IPS-11a (cell line): ENCODE data around the gene CHI3L1.

Source experiments
- H3K4me3 ChIP-seq: one replicate; pipeline ENCODE4 v1.5.1; 2013; ENCODE audit warnings: low read depth, low read length, control low read depth

The CHI3L1 gene

DNA sequence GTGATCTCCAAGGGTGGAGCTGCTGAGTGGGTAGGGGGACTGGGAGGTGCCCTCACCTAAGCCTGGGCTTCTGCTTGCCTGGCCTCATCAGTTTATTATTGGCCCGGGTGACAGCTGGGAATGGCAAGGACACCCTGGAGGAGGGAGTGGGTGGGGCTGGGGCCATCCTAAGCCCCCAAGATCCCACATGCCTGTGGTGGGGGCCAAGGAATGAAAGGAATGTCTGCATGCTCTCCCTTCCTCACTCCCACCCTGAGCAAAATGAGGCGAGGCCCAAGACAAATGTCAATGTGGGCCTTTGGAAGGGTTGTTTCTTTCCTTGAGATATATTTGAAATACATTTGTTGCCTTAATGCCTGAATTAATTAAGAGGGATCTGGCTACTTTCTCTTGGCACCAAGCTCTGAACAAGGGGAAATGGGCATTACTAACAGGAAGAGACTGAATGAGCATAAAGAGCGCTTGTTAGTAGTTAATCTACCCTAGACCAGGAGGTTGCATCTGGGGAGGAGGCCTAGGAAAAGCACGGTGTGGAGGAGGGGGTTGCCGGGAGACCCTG, 19.7 kb upstream of the CHI3L1 start:
- H3K4me3 ChIP-seq = no peak overlapping the region

GRCh38 chr1:203204756-203205155, 18.3 kb upstream of the CHI3L1 start:
- H3K4me3 ChIP-seq = no peak overlapping the region

DNA sequence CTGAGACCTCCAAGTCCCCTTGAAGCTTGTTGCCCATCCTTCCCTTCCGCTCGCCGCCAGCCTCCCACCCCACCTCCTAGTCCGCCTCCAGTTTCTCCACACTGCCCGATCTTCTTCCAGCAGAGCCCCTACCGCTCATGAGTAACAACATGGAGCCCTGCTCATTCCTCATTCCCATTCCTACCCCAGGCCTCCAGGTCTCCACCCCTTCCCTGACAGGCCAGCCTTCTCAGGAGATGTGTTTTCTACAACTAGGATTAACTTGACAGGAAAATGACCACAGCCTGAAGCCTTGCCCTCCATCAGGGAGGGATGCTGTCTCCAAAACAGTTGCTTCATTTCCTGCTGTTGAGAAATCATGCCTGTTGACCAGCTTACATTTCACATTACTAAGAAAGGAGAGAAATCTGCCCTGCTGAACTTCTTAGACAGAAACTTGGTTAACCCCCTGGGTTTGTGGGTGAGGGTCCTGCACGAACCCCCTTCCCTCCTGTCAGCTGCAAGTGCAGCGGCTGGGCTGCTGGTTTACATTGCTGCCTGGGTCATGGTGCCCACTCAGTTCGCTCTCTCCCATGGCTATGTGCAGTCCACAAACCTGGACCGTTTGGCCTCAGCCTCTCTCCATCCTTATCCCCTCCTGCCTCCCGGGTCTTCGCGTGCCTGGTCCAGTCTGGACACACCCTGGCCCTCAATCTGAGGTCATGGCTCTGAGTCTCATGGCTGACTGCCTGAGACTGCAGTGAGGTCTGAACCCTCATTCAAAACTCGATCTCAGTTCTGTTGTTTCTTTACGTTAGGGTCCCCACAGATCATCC, 16.1 kb upstream of the CHI3L1 start:
- H3K4me3 ChIP-seq = no peak overlapping the region

- no peak overlapping the region for H3K4me3 ChIP-seq
Observed at GRCh38 chr1:203201516-203202205, 15.2 kb upstream of the CHI3L1 start.

DNA sequence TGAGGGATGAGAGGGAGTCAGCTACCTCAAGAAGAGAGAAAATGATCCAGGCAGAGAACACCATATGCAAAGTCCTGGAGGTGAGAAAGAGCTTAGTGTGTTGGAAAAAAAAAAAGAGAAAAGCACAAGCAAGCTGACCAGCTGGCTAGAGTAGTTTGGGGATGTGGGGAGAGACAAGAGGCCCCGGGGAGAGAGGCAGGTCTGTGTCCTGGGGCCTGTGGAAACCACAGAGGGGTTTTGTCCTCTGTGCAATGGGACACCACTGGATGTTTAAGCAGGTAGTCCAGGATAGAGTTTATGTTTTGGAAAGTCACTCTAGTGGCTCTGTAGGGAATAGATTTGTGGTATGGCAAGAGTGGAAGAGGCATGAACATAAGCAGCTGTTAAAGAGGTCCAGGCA, 14.4 kb upstream of the CHI3L1 start:
- H3K4me3 ChIP-seq = no peak overlapping the region

- no peak overlapping the region for H3K4me3 ChIP-seq
Observed at GRCh38 chr1:203199816-203200571, 13.5 kb upstream of the CHI3L1 start.

- no peak overlapping the region for H3K4me3 ChIP-seq
Observed at GRCh38 chr1:203199481-203199815, 12.9 kb upstream of the CHI3L1 start.

DNA sequence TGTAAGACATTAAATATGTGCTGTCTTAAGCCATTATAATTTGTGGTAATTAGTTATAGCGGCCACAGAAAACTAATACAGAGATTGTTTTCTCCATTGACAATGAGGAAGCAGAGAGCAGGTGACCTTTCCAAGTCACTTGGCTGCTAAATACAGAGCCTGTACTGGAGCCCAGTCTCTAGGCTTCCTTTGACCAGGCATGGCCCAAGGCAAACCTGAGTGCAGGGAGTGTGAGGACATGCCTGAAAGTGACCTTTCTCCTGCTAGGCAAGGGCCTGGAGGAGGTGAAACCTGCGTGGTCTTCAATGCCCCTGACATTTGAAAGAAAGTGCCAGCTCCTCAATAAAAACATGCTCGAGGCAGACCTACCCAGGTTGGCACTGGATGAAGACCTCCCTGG, 12.5 kb upstream of the CHI3L1 start:
- no peak overlapping the region for H3K4me3 ChIP-seq

DNA sequence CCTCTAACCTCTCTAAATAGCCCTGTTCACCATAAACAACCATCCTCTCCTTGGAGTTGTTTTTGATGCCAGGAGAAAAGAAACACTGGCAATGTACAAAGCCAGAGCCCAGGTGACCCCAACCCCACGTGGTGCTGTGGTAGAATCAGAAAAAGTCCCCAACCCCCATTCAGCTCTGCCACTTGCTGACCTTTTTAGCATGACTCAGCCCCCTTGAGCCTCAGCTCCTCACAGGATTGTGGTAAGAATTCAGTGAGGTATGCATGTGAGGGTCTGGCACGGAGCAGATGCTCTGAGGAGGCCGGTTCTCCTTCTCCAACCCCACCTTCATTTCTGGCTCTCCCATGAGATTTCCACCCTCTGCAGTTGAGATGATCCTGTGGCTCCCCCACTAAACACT, 11.1 kb upstream of the CHI3L1 start:
- H3K4me3 ChIP-seq = no peak overlapping the region

GRCh38 chr1:203196371-203196770, 9.9 kb upstream of the CHI3L1 start:
- no peak overlapping the region for H3K4me3 ChIP-seq

- H3K4me3 ChIP-seq = no peak overlapping the region
Observed at GRCh38 chr1:203190949-203191348, 4.4 kb upstream of the CHI3L1 start.

- H3K4me3 ChIP-seq = no peak overlapping the region
Observed at GRCh38 chr1:203189951-203190352, 3.4 kb upstream of the CHI3L1 start.

- H3K4me3 ChIP-seq = no peak overlapping the region
Observed at GRCh38 chr1:203188686-203189232, 2.3 kb upstream of the CHI3L1 start.

- H3K4me3 ChIP-seq = no peak overlapping the region
Observed at GRCh38 chr1:203187689-203188264, 1.3 kb upstream of the CHI3L1 start.

DNA sequence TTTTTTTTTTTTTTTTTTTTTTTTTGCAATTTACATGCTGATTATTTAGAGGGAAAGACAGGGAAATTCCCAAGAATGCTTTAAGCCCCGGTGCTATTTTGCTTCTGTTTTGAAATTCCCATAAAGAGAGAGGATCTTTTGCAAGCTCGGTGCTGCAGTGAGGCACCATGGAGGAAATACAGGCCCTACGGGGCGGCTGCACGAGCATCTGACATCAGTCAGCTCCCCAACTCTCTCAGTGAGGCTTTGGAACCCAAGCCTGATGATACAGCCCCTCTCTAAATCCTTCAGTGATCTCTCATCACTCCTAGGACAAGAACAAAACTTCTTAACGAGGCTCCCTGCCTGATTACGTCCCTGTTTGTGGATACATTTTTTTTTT, 791 bp upstream of the CHI3L1 start:
- H3K4me3 ChIP-seq = no peak overlapping the region

- H3K4me3 ChIP-seq = no peak overlapping the region
Observed at GRCh38 chr1:203186091-203186445, 436 bp downstream of the CHI3L1 start.

DNA sequence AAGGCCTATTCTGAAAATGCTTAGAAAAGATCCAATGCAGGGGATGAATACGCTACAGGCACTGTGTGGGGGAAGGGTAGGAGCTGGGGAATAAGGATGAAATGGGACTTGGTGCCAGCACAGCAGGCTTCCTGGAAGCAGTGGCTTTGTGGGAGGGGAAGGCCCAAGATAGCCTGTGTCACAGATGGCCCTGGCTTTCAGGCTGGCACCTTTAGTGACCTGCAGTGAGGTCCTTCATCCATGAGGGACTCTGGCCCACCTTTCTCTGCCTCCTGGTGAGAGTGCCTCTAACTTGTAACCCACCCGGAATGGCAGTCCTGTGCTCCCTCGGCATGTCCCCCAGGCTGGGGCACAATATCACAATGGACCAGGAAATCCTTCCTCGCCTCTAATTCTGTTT, 919 bp downstream of the CHI3L1 start:
- no peak overlapping the region for H3K4me3 ChIP-seq

DNA sequence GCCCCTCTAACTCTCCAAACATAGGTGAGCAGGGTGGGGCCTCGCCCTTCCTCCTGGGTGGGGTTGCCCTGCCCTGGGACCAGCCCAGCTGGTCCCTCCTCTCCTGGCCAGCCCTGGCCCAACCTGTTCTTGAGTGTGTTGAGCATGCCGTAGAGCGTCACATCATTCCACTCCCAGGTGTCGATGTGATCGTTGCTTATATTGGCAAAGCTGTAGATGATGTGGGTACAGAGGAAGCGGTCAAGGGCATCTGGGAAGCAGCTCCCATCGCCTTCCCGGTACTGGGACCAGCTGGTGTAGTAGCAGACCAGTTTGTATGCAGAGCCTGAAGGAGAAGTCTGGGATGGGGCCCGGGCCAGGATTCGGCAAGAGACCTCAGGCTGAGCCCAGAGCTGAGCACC, 1.4 kb downstream of the CHI3L1 start:
- H3K4me3 ChIP-seq = no peak overlapping the region

DNA sequence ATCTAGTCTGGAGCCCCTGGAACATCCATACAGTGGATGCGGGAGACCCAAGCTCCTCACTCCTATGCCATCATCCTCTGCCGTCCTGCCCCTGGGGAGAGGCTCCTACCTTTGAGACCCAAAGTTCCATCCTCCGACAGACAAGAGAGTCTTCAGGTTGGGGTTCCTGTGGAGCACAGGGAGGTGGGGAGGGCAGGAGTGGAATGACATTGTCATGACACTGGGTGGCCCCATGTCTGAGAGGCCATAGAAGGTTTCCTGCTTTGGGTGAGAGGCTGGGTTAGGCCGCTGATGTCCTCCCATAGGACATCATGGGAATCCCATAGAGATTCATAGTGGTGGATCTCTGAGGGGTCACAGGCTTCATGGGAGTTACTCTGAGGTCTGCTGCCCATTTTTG, 2.0 kb downstream of the CHI3L1 start:
- H3K4me3 ChIP-seq = no peak overlapping the region

GRCh38 chr1:203183828-203184227, 2.7 kb downstream of the CHI3L1 start:
- H3K4me3 ChIP-seq = no peak overlapping the region

DNA sequence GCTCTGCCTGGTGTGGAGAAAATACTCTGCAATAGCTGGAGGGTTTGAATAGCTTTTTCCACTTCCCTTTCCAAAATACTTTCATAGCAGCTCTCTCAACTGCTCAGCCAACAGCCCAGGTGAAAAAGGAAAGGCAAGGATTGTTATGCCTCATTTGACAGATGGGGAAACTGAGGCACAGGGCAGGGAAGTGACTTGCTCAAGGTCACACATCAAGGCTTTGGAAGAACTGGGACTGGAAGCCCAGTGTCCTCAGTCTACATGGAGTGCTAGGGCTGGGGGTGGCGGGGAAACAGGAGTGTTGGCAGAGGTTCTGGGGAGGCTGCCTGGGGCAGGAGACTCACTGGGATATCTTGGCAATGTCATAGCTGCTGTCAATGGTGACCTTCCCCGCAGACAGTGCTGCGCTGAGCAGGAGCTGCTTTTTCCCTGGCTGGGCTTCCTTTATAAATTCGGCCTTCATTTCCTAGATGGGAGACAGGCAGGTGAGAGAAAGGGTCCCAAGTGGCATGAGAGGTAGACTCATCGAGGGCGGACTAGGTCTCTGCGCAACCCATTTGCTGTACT, 4.0 kb downstream of the CHI3L1 start:
- no peak overlapping the region for H3K4me3 ChIP-seq
